ENCODE results near the gene FKBP14.
"Not testable (repeated sequence)": the region's sequence is repeated elsewhere in the genome, so short reads cannot be mapped to it uniquely, and the experiment has no call there.

Gene FKBP14

DNA sequence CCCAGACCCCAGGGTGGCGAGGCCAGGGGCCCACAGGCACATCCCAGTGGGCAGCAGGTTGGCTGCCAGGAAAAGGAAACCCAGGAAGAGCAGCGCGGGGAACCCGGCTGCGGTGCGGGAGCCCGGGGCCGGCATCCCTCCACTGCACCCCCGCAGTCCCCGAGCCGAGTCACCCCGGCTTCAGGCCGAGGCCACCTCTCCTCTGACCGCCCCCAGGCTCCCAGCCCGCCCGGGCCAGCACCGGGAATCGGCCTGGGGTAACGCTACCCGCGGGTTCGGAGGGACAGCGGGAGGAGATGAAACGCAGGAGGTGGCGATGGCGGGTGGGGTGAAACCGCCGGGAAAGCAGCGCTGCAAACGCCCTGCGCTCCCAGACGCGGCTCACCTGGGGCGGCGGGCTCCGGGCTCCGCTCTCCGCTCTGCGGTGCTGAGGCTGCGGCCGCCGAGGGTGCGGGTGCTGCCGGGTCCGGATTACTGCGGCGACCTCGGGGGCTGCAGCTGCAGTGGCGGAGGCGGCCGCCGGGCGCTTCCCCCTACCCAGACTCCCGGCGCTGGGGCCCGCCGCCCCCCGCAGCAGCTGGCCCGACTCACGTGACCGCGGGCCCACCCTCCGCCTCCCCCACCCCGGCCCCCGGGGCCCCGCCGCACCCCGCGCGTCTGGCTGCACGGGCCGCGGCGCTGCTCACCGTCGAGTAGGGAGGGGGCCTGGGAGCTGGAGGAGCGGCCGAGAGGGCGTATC lies 37.1 kb downstream of the FKBP14 start, which contains the start of gene SCRN1:
SCRN1 (minus strand) TSS at position 545 of the 739 bp plus-strand sequence. CDS start 20,734 bp downstream, outside the sequence.
- peak; percentile 69 for DNase-seq

DNA sequence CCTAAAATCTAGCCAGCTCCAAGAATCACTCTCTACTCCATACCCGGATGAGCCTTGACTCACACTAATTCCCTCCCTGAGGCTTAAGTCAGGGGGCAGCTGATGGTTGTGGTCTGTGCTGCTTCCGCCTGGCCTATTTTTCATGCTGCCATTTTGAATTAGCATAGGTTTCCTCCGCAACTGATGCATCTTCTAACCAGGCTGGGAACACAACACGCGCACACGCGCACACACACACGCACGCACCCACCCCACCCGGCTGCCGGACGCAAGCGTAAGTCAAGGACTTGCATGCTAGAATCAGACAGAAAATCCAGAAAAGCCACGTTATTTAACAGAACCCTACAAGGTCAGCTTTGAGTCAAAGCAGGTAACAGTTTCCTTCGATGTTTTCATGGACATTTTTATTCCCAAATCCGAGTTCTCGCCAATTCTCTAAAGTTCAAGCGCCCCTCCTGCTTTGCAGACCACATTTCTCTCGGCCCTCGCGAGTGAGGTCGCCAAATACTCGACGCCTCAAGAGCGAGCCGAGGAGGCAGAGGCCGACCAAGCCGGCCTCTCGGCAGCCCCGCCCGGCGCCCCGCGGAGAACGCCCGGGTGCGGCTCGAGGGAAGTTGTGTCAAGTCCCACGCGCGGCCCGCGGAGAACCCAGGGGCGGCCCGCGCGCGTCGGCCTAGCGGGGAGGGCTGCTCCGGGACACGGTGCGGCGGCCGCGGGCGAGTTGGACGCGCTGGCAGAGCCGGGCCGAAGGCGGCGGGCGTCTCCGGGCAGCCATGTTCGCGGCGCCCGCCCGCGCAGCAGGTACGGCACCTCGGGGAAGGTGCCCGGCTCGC lies 37.9 kb downstream of the FKBP14 start:
- peak; percentile 61 for DNase-seq

DNA sequence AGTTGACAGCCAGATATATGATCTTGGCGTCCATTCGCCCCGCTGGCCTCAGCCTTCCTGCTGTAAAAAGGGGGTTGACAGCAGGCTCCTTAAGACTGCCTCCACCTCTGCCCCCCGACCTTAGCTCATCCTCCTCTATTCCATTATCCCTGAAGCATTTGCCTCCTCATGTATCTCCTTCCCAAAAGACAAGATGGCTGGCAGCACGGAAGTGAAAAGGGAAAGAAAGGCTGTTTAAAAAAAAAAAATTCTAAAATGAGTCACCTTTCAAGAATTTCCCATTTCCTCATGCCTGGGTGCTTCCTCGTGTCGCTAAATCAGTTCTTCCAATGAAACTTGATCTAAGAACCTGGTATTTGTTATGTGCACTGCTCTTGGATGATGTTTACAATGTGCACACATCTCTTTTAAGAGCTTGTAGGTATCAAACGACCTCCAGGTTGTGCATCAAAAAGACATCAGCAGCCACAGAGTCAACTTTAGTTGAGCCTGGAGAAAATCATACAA lies 38.6 kb downstream of the FKBP14 start:
- DNase-seq: no peak

DNA sequence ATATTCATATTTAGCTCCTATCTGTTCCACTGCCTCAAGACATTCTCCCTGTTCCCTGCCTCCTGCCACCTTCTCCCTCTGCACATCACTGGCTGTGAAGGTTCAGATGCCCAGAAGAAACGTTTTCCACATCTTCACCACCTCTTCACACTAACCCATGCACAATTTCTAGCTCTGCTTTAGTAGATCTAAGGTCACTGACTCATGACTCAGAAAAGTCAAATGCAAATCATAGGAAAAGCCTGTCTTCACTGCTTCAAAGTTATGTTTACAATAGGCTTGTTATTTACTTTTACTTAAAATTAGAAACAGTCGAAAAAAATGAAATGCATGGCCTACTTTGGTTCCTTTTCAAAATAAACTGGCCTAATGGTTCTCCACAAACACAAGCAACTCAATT lies 39.4 kb downstream of the FKBP14 start:
- DNase-seq: no peak

DNA sequence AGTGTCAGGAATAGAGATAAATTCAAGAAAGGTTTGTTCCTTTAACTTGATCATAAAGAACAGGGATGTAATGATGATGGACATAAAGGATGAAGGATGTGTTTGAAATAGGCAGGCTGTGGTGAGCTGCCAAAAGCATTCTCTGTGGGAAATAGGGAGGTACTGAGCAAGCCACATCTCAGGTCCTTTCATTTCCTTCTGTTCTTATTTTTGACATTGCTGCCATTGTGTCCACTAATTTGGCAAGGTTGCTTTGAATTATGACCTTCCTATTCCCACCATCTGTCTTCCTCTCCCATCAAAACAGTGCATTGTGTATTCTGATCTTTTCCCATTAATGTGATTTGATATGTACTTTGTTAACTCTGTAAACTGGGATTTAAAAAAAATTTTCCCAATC lies 46.4 kb downstream of the FKBP14 start:
- DNase-seq: no peak

DNA sequence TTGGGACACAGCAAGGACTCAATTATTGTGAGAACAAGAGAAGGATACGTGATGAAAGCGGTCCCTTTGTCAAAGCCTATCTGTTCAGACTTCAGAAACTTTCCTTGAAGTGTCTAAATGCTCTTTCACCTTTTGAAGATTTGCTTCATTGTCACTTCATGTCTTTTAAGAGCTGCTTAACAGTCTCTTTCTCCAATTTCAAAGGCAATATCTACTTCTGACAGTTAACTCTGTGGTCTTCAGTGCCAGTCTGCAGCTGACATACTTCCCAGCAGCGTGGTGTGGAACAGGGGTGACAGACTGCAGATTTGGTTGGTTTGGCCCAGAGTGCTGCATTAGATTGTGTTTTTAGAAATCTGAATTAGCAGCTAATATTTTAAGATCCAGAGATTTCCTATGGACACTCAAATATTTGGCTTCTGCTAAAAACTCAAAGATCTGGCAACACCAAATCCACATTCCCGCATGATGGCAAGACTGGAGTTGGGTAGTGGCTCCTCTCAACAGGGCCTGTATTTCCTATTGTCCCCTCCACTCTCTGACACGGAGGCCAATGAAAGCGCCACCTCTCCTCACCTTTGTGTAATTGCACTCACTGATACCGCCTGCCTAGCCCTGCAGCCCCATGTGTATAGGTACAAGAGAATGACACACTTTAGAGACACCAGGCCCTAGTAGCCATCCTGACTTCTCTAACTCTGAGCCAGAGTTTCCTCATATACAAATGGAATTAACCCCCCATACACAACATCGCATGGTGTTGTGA lies 48.4 kb downstream of the FKBP14 start:
- DNase-seq: no peak

DNA sequence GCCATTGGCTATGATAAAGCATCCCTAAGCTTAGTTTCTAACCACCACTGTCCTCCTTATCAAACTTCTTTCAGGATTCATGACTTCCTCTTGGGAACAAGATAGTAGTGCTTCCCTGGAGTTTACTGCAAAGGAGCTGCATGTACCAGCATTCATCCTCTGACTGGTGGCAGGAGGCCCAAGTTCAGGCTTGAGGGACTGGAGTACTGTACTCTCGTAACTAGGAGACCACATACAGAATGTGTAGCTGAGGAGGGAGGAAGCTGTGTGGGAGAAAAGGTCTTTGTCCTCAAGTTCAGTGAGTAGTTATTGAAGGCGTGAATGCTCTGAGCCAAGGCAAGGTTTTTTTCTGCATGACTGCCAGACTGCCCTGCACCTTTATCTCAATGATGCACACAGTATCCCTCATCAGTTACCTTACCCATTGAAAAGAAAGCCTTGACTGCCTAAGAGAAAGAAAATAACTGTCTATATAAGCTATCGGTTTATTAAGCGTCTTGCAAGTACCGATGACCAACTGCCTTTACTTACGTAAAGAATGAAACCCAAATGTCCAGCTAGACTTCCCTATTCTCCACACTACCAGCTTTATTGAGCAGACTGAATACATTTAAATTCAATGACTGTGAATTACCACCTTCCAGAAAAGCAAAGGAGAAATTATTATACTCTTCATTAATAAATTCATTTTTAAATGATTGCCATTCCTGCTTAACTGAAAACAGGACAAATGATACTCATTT lies 49.7 kb downstream of the FKBP14 start:
- DNase-seq: peak; percentile 65

GRCh38 chr7:29976266-29976665 lies 50.2 kb downstream of the FKBP14 start:
- no peak for DNase-seq

DNA sequence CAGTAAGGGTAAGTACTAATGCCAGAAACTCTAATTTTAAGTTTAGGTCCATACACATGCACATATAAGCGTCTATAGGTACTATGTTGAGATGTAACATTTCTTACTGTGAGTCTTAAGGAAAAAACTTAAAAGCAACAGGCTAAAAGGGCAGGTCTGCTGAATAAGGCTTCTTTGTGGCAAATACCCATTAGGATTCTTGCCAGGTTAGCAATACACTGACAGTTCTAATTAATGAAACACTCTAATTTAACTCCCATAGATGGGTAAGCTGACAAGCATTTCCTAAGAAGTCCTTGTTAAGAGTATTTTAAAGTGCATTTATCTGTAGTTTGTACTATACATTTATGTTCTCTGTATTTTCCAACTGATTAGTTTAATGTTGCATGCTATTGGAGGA lies 50.9 kb downstream of the FKBP14 start:
- DNase-seq: no peak

GRCh38 chr7:29974286-29974685 lies 52.2 kb downstream of the FKBP14 start:
- DNase-seq: no peak

GRCh38 chr7:29972315-29972669 lies 54.2 kb downstream of the FKBP14 start:
- DNase-seq: no peak

GRCh38 chr7:29971566-29972314 lies 54.8 kb downstream of the FKBP14 start:
- DNase-seq: no peak

- DNase-seq: no peak
These were observed 56.3 kb downstream of the FKBP14 start for GRCh38 chr7:29970158-29970557.

- no peak for DNase-seq
These were observed 56.8 kb downstream of the FKBP14 start for GRCh38 chr7:29969738-29970137.

GRCh38 chr7:29968683-29969395 lies 57.7 kb downstream of the FKBP14 start:
- DNase-seq: no peak

DNA sequence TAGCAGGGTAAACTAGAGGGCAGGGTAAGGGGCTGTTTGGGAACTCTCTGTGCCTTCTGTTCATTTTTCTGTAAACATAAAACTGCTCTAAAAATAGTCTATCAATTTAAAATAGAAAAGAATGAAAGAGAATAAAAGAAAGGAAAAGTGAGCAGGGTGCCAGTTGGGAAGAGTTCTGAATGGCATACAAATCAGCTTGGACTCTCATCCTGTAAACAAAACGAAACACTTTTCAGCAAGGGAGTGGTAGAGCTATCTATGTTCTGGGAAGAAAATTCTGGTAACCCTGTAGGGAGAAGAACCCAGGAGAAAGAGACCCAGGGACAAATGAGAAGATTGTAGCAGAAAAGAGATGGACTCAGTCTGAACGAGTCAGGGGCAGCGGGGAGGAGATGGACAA lies 61.5 kb downstream of the FKBP14 start:
- no peak for DNase-seq

- no peak for DNase-seq
These were observed 64.5 kb downstream of the FKBP14 start for GRCh38 chr7:29962035-29962434.

DNA sequence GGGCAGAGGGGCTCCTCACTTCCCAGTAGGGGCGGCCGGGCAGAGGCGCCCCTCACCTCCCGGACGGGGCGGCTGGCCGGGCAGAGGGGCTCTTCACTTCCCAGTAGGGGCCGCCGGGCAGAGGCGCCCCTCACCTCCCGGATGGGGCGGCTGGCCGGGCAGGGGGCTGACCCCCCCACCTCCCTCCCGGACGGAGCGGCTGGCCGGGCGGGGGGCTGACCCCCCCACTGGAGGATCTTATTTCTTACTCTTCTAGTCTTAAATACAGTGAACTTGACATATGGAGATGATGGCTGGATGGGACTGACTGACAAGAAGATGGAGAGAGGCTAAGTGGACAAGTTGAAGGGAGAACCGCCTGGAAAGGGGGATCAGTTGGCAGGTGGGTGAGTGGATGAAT lies 64.9 kb downstream of the FKBP14 start:
- DNase-seq: not testable (repeated sequence)

All from femur (tissue), 1 donor.